PC-9 (cell line): ENCODE data around the gene DBN1.

ENCODE experiments used
- EZH2 ChIP-seq: fragments of 200-600 bp; sonication (generic); IDR thresholded peaks from 2 replicates; pipeline ENCODE4 v1.8.0; 2017; ENCODE audit warnings: antibody characterized with exemption, low read depth
- TF ChIP-seq, protein P1 (sequence below): fragments of 200-600 bp; sonication (generic); conservative IDR thresholded peaks from 2 replicates; pipeline ENCODE4 v1.6.1; 2017; ENCODE audit warnings: mixed run types, antibody characterized with exemption, mild to moderate bottlenecking, moderate library complexity

- TF ChIP-seq, protein P1, sequence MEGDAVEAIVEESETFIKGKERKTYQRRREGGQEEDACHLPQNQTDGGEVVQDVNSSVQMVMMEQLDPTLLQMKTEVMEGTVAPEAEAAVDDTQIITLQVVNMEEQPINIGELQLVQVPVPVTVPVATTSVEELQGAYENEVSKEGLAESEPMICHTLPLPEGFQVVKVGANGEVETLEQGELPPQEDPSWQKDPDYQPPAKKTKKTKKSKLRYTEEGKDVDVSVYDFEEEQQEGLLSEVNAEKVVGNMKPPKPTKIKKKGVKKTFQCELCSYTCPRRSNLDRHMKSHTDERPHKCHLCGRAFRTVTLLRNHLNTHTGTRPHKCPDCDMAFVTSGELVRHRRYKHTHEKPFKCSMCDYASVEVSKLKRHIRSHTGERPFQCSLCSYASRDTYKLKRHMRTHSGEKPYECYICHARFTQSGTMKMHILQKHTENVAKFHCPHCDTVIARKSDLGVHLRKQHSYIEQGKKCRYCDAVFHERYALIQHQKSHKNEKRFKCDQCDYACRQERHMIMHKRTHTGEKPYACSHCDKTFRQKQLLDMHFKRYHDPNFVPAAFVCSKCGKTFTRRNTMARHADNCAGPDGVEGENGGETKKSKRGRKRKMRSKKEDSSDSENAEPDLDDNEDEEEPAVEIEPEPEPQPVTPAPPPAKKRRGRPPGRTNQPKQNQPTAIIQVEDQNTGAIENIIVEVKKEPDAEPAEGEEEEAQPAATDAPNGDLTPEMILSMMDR, result no peak; the same call in 1 of the 2 replicates
- no peak for TF ChIP-seq EZH2
These were observed 15.4 kb downstream of the DBN1 start for GRCh38 chr5:177457852-177458681.
